ENCODE data around the gene RPP25L.

- TF ChIP-seq POLR2A (IDR thresholded peaks at IDR 0.05) (no peak), CTCF (IDR thresholded peaks at IDR 0.05) (no peak), POLR2AphosphoS5 (IDR thresholded peaks at IDR 0.05) (no peak)
Measured at GRCh38 chr9:34575241-34575640, 36.7 kb downstream of the RPP25L start.
